B cell (primary cell): ENCODE measurements around the gene POP5. TPM values are rescaled to one million over a fixed set of nuclear protein-coding genes. Genes with fewer than 3 reads are reported as not detected.

ENCODE experiments used
- ATAC-seq: fragments of 200-7000 bp; cut with Tn5 transposase; one replicate; pipeline ENCODE4 v1.10.0; 2021; ENCODE audit warnings: low read depth, mild to moderate bottlenecking, moderate number of reproducible peaks, moderate library complexity
- CTCF ChIA-PET: fragments of 350-600 bp; sonication (Branson Sonifier 250); formaldehyde crosslinking; loops from one replicate; lab custom pipeline; 2021; ENCODE audit warnings: antibody characterized with exemption, inconsistent platforms; lab: Charles Lee
- POLR2A ChIA-PET: fragments of 350-600 bp; sonication (Branson Sonifier 250); formaldehyde crosslinking; loops from one replicate; lab custom pipeline; 2021; ENCODE audit warnings: antibody characterized with exemption; lab: Charles Lee
- DNase-seq: peaks from one replicate; pipeline ENCODE4 v3.0.0; 2013
- H2AFZ ChIP-seq: 2 replicates; pipeline ENCODE4 v1.6.1; 2012; ENCODE audit warnings: mild to moderate bottlenecking, low read depth, low read length; ENCODE audit not compliant: insufficient read depth, poor library complexity, severe bottlenecking
- H3K27ac ChIP-seq, 2 donors: 1 replicate in 1 of 2; 2 replicates in 1 of 2; pipeline ENCODE4 v1.5.1; 2012 to 2013; ENCODE audit warnings: low read length in 2 of 2, mild to moderate bottlenecking in 2 of 2, moderate library complexity in 1 of 2
- H3K27me3 ChIP-seq, 4 experiments: fragments of 200-600 bp in 1 of 4; sonication (generic) in 1 of 4; replicated peaks in 1 of 4; 1 replicate in 2 of 4; 2 replicates in 2 of 4; pipeline versions ENCODE4 v1.6.1 to v1.7.0; 2013 to 2016; ENCODE audit warnings: low read length in 3 of 4, mild to moderate bottlenecking in 2 of 4, mixed read lengths in 1 of 4, moderate library complexity in 1 of 4; ENCODE audit not compliant: insufficient read depth in 4 of 4, control insufficient read depth in 3 of 4; ENCODE audit errors: control extremely low read depth in 1 of 4
- H3K36me3 ChIP-seq, 2 experiments: replicated peaks in 1 of 2; 1 replicate in 1 of 2; 2 replicates in 1 of 2; pipeline versions ENCODE4 v1.6.1 to v1.7.1; 2013; ENCODE audit warnings: low read length in 1 of 2; ENCODE audit not compliant: insufficient read depth in 2 of 2, control insufficient read depth in 1 of 2; ENCODE audit errors: control extremely low read depth in 1 of 2, extremely low read depth in 1 of 2
- H3K4me1 ChIP-seq, 2 donors: fragments of 200-600 bp in 1 of 2; sonication (generic) in 1 of 2; 1 replicate in 1 of 2; 2 replicates in 1 of 2; pipeline versions ENCODE4 v1.5.1 to v1.6.1; 2013 to 2017; ENCODE audit warnings: low read length in 2 of 2; ENCODE audit not compliant: control insufficient read depth in 2 of 2, insufficient read depth in 2 of 2
- H3K4me2 ChIP-seq: replicated peaks from 2 replicates; pipeline ENCODE3; 2012; ENCODE audit warnings: mild to moderate bottlenecking, low read depth, low read length; ENCODE audit not compliant: poor library complexity, severe bottlenecking
- H3K4me3 ChIP-seq, 5 experiments: fragments of 200-600 bp in 1 of 5; sonication (generic) in 1 of 5; 1 replicate in 3 of 5; 2 replicates in 2 of 5; pipeline versions ENCODE4 v1.5.1 to v1.7.0; 2011 to 2016; ENCODE audit warnings: low read length in 4 of 5, mild to moderate bottlenecking in 4 of 5, low read depth in 2 of 5, control low read depth in 1 of 5, moderate library complexity in 1 of 5; ENCODE audit not compliant: insufficient read depth in 1 of 5; ENCODE audit errors: control extremely low read depth in 1 of 5, extremely low read depth in 1 of 5
- H3K79me2 ChIP-seq: fragments of 200-600 bp; sonication (generic); one replicate; pipeline ENCODE4 v1.6.0; 2016; ENCODE audit warnings: low read length; ENCODE audit not compliant: control insufficient read depth, insufficient read depth
- H3K9ac ChIP-seq: fragments of 200-600 bp; sonication (generic); 2 replicates; pipeline ENCODE4 v1.6.1; 2017; ENCODE audit warnings: mild to moderate bottlenecking, low read length, moderate library complexity
- H3K9me3 ChIP-seq, 3 donors: one replicate each; pipeline versions ENCODE4 v1.6.1 to v1.7.1; 2013; ENCODE audit warnings: low read length in 2 of 3; ENCODE audit not compliant: control insufficient read depth in 2 of 3, insufficient read depth in 1 of 3; ENCODE audit errors: control extremely low read depth in 1 of 3
- H4K20me1 ChIP-seq: 2 replicates; pipeline ENCODE4 v1.6.0; 2012; ENCODE audit warnings: mild to moderate bottlenecking, low read length; ENCODE audit not compliant: insufficient read depth, control insufficient read depth, poor library complexity, severe bottlenecking
- H3K27ac Mint-ChIP-seq: one replicate; pipeline ENCODE4 v1.8.0; 2021; ENCODE audit warnings: mixed read lengths
- H3K27me3 Mint-ChIP-seq: one replicate; pipeline ENCODE4 v1.8.0; 2021; ENCODE audit warnings: mixed read lengths
- H3K4me1 Mint-ChIP-seq: one replicate; pipeline ENCODE4 v1.8.0; 2021; ENCODE audit warnings: mixed read lengths
- H3K4me3 Mint-ChIP-seq: one replicate; pipeline ENCODE4 v1.8.0; 2021; ENCODE audit warnings: mixed read lengths
- H3K9me3 Mint-ChIP-seq: one replicate; pipeline ENCODE4 v1.8.0; 2022; ENCODE audit warnings: mixed read lengths; ENCODE audit not compliant: insufficient read depth
- CTCF ChIP-seq: fragments of 200-600 bp; IDR thresholded peaks from one replicate; pipeline ENCODE4 v1.8.0; 2022; ENCODE audit warnings: antibody characterized with exemption, mild to moderate bottlenecking
- EZH2 ChIP-seq: IDR thresholded peaks from 2 replicates; pipeline ENCODE4 v1.6.1; 2012; ENCODE audit warnings: borderline replicate concordance, low read depth, mild to moderate bottlenecking, moderate library complexity, low read length; ENCODE audit not compliant: insufficient read depth, poor library complexity, severe bottlenecking
- WGBS: methylation state at CpG from one replicate; pipeline ENCODE4 v1.1.5; 2013; ENCODE audit warnings: missing lambda C conversion rate; ENCODE audit not compliant: insufficient coverage; 5-methylcytosine and 5-hydroxymethylcytosine counted together
- intact Hi-C: fragments of 100-400 bp; cut with micrococcal nuclease; formaldehyde crosslinking; loops from one replicate; pipeline ENCODE4 v1.10.0; 2022
- polyA plus RNA-seq: library from polyadenylated mRNA; depleted of rRNA; stranded (reverse); fragments of >200 nt; gene quantifications from 2 replicates; pipeline ENCODE4 v1.2.3, GENCODE V29; 2012
- total RNA-seq, 2 donors: library from RNA; stranded (reverse); fragments of 120-200 nt in 1 of 2; gene quantifications; 1 replicate in 1 of 2; 2 replicates in 1 of 2; pipeline versions ENCODE4 v1.2.3 to v1.2.4, GENCODE V29; 2013 to 2022

POP5 gene
- total and polyA plus RNA-seq, 2 donors (not counting 1 experiment from before 2014, with no cell fraction given): 60.6 to 107 TPM

- Histone ChIP-seq H4K20me1 (no peaks in the 10 kb centered on the region), H3K27me3 (peaks cover 0 to 3% (median 0%) of the 10 kb centered on the region in 4 experiments), H3K36me3 (no peaks in the 10 kb centered on the region), H3K4me1 (no peaks in the 10 kb centered on the region), H3K9me3 (no peaks in the 10 kb centered on the region), H3K9ac (no peak overlapping the region), H3K4me2 (no peak overlapping the region), H3K27ac (no peak overlapping the region), H3K79me2 (no peaks in the 10 kb centered on the region), H3K4me3 (no peak overlapping the region), H2AFZ (no peak overlapping the region)
- Mint-ChIP-seq H3K27me3 (peaks cover 23% of the 10 kb centered on the region), H3K4me1 (no peaks in the 10 kb centered on the region), H3K4me3 (no peak overlapping the region), H3K27ac (no peak overlapping the region), H3K9me3 (no peaks in the 10 kb centered on the region)
- ATAC-seq (no peak), DNase-seq (no peak)
- intact Hi-C loops: no loop called here
- WGBS: 96% methylated on average over 15 of the region's 15 CpGs
- ChIA-PET POLR2A (no interaction called here), CTCF (interaction anchor here (1.0 kb wide), 1 partner anchor 20 kb away, joined by 4 read pairs; no protein-coding TSS in a partner anchor)
- no peak for TF ChIP-seq EZH2
- no peak for TF ChIP-seq CTCF
Measured at GRCh38 chr12:120630104-120630892, 49.1 kb upstream of the POP5 start.

- Histone ChIP-seq H3K27ac (no peak overlapping the region), H3K27me3 (no peaks in the 10 kb centered on the region), H3K9me3 (no peaks in the 10 kb centered on the region), H3K36me3 (no peaks in the 10 kb centered on the region), H3K4me3 (no peak overlapping the region), H3K9ac (no peak overlapping the region), H3K4me1 (no peaks in the 10 kb centered on the region), H2AFZ (no peak overlapping the region), H3K79me2 (no peaks in the 10 kb centered on the region), H4K20me1 (no peaks in the 10 kb centered on the region), H3K4me2 (no peak overlapping the region)
- TF ChIP-seq EZH2 (no peak), CTCF (no peak)
- ChIA-PET CTCF (interaction anchor here (0.9 kb wide), 1 partner anchor 70 kb away, joined by 3 read pairs; no protein-coding TSS in a partner anchor), POLR2A (no interaction called here)
- 77% methylated on average over 3 of the region's 4 CpGs for WGBS
- intact Hi-C loops: no loop called here
- Mint-ChIP-seq H3K27me3 (peaks cover 16% of the 10 kb centered on the region), H3K4me1 (no peaks in the 10 kb centered on the region), H3K9me3 (no peaks in the 10 kb centered on the region), H3K27ac (no peak overlapping the region), H3K4me3 (no peak overlapping the region)
- DNase-seq (no peak), ATAC-seq (no peak)
Measured at GRCh38 chr12:120628919-120629318, 47.7 kb upstream of the POP5 start.
